22Rv1 (cell line): ENCODE results near the gene CAMTA1.

ENCODE experiments used
- ZFX ChIP-seq: fragments of 450-650 bp; IDR thresholded peaks from 2 replicates; pipeline ENCODE4 v1.6.1; 2017; ENCODE audit warnings: antibody characterized with exemption, borderline replicate concordance
- TF ChIP-seq, protein P1 (sequence below): fragments of 450-650 bp; IDR thresholded peaks from 2 replicates; pipeline ENCODE4 v1.5.1; 2017; ENCODE audit warnings: mild to moderate bottlenecking

DNA sequence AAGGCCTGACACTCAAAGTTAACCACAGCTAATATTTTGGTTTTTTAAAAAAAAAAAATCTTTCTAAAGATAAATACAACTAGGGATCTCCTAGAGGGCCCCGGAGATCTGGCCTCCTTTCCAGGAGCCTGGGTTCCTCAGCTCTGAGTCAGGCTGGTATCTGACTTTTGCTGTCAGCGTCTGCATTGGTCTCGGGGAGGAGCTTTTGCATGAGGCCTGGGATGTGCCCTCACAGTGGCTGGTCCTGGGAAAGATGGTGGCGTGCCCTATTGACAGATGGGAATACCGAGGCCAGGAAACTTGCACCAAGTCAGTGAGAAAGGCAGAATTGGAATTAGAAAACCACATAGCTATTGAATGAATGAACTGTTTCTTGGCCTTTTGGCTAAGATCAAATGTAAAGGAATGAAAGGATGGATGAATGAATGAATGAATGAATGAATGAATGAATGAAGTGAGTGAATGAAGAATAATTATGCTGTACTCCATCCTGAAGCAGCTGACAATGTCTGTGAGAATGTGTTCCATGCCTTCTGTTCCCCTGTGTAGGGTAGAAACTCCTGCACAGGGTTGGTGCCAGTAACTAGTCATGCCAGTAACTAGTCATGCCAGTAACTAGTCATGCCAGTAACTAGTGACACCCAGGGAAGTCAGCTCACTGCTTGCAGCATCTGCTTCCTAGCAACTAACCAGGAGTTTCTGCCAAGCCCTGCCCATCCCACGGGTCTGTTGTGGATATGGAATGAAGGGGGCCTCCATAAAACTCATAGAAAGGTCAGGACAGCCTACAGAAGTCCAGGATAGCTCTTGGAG is 743.3 kb downstream of the CAMTA1 start:
- TF ChIP-seq, protein P1, sequence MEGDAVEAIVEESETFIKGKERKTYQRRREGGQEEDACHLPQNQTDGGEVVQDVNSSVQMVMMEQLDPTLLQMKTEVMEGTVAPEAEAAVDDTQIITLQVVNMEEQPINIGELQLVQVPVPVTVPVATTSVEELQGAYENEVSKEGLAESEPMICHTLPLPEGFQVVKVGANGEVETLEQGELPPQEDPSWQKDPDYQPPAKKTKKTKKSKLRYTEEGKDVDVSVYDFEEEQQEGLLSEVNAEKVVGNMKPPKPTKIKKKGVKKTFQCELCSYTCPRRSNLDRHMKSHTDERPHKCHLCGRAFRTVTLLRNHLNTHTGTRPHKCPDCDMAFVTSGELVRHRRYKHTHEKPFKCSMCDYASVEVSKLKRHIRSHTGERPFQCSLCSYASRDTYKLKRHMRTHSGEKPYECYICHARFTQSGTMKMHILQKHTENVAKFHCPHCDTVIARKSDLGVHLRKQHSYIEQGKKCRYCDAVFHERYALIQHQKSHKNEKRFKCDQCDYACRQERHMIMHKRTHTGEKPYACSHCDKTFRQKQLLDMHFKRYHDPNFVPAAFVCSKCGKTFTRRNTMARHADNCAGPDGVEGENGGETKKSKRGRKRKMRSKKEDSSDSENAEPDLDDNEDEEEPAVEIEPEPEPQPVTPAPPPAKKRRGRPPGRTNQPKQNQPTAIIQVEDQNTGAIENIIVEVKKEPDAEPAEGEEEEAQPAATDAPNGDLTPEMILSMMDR = no peak
- no peak for TF ChIP-seq ZFX
